Activated naive CD8-positive, alpha-beta T cell treated with anti-CD3 and anti-CD28 coated beads, Interleukin-2, amount 10 ng/mL, durations not matched to agents 7 days and 5 days (primary cell): ENCODE data around the gene IPO11. TPM values are rescaled to one million over a fixed set of nuclear protein-coding genes. Genes with fewer than 3 reads are reported as not detected.

ENCODE experiments used
- ATAC-seq: fragments of 150-1000 bp; cut with Tn5 transposase; one replicate; pipeline ENCODE4 v1.10.0; 2021; ENCODE audit warnings: low read depth, moderate library complexity
- POLR2A ChIA-PET: fragments of 350-600 bp; sonication (Branson Sonifier 250); formaldehyde crosslinking; loops from one replicate; lab custom pipeline; 2021; ENCODE audit warnings: antibody characterized with exemption; lab: Charles Lee
- DNase-seq: peaks from one replicate; pipeline ENCODE4 v3.0.0; 2021
- H3K27ac Mint-ChIP-seq: one replicate; pipeline ENCODE4 v1.8.0; 2022; ENCODE audit warnings: mild to moderate bottlenecking, mixed read lengths
- H3K27me3 Mint-ChIP-seq: one replicate; pipeline ENCODE4 v1.8.0; 2022; ENCODE audit warnings: mild to moderate bottlenecking, moderate library complexity, mixed read lengths
- H3K36me3 Mint-ChIP-seq: one replicate; pipeline ENCODE4 v1.8.0; 2021; ENCODE audit warnings: mild to moderate bottlenecking, mixed read lengths
- H3K4me1 Mint-ChIP-seq: one replicate; pipeline ENCODE4 v1.8.0; 2021; ENCODE audit warnings: mixed read lengths
- H3K4me3 Mint-ChIP-seq: one replicate; pipeline ENCODE4 v1.8.0; 2022; ENCODE audit warnings: mild to moderate bottlenecking, moderate library complexity, mixed read lengths
- H3K9me3 Mint-ChIP-seq: one replicate; pipeline ENCODE4 v1.8.0; 2021; ENCODE audit warnings: mixed read lengths
- total RNA-seq, 2 experiments: library from RNA; stranded (reverse); gene quantifications; one replicate each; pipeline ENCODE4 v1.2.3, GENCODE V29; 2021

The IPO11 gene
- total RNA-seq, 2 experiments from 2014 or later, result 26.5 to 26.6 TPM

DNA sequence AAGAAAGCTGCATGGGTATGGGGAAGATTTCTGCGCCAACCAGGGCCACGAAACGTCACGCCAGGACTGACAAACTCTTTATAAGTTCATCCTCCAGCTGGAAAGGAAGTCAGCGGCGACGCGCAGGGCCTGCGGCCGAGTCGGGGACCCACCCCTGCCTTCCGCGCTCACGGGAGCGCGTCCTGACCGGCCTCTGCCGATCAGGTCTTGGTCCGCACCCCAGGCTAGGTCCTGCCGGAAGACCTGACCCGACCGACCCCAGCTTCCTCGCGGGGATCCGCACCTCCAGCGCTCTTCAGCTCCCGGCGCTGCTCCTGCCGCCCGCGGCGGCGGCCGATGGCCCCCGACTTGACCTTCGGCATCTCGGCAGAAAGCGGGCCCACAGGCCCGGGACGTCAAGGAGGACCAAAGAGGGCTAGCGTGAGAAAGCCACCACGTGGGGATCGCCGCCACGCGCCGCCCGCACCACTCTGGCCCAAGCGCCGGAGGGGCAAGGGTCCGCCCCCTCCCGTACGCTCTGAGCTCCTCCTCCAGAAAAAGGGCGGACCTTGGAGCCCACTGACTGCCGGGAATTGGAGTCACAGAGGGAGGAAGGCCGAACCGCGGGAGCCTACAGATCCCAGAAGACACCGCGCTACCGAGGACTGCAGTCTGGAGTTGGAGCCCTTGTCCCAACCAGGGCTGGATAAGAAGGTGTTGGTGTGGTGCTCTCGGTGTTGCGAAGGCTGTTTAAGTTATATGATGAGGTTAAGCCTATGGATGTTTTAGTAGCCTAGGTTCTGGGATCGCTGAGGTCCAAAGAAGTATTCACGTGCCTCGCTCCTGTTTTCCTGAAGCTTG is 8.9 kb upstream of the IPO11 start, which contains the start of gene DIMT1:
TSS of gene DIMT1 (minus strand) at position 495 of the 840 bp plus-strand sequence. CDS start at position 362, 133 bp downstream.
- no peaks in the 10 kb centered on the region for H3K27me3 Mint-ChIP-seq
- H3K27ac Mint-ChIP-seq, result peak within 1 kb of the TSS; percentile 95
- POLR2A ChIA-PET, result interaction anchor here (0.6 to 4.0 kb wide), 13 partner anchors 9 to 1240 kb away, joined by 3 to 55 read pairs (median 4); partner anchors contain the start of genes IPO11 and KIF2A
- H3K4me3 Mint-ChIP-seq, result peak within 1 kb of the TSS; percentile 92
- ATAC-seq (peak; percentile 94), DNase-seq (peak; percentile 91)
- peaks cover 24% of the 10 kb centered on the region for H3K4me1 Mint-ChIP-seq
- no peaks in the 10 kb centered on the region for H3K9me3 Mint-ChIP-seq
- peaks cover 16% of the 10 kb centered on the region for H3K36me3 Mint-ChIP-seq

- DNase-seq (no peak), ATAC-seq (no peak)
- H3K27ac Mint-ChIP-seq, result peak overlapping the region; percentile 88
- peaks cover 17% of the 10 kb centered on the region for H3K4me1 Mint-ChIP-seq
- H3K27me3 Mint-ChIP-seq, result peaks cover 8% of the 10 kb centered on the region
- H3K9me3 Mint-ChIP-seq, result no peaks in the 10 kb centered on the region
- H3K4me3 Mint-ChIP-seq, result peak overlapping the region; percentile 86
- POLR2A ChIA-PET, result interaction anchor here (0.5 to 2.8 kb wide), 2 partner anchors 10 to 158 kb away, joined by 4 to 55 read pairs; partner anchors contain the start of gene DIMT1
- H3K36me3 Mint-ChIP-seq, result peaks cover 2% of the 10 kb centered on the region
Observed at GRCh38 chr5:62413711-62414110, 1.1 kb downstream of the IPO11 start.

DNA sequence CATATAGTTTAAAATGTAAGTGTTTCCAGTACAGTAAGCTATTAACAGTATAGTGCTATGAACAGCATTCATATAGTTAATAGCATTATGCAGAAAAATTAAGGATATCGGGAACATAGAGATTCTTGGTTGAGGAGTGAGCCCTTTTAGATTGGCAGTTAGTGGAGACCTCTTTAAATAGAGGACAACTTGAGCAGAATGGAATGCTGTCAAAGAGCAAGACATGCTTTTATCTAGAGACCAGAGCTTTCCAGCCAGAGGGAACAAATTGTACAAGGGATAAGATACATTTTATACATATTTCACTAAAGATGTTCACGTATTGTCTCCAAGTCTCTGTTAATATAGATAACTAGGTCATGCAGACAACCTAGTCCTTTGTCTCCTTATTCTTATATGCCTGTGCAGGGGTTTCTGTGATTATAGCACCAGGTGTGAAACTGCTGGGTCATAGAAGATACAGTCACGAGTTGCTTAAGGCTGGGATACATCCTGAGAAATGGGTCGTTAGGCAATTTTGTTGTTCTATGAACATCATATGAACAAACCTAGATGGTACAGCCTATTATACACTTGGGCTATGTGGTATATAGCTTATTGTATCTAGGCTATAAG is 6.0 kb downstream of the IPO11 start:
- POLR2A ChIA-PET, result no interaction called here
- Mint-ChIP-seq H3K4me3 (no peak overlapping the region), H3K27ac (no peak overlapping the region), H3K4me1 (peaks cover 12% of the 10 kb centered on the region), H3K36me3 (peaks cover 8% of the 10 kb centered on the region), H3K9me3 (no peaks in the 10 kb centered on the region), H3K27me3 (no peaks in the 10 kb centered on the region)
- DNase-seq (no peak), ATAC-seq (no peak)

DNA sequence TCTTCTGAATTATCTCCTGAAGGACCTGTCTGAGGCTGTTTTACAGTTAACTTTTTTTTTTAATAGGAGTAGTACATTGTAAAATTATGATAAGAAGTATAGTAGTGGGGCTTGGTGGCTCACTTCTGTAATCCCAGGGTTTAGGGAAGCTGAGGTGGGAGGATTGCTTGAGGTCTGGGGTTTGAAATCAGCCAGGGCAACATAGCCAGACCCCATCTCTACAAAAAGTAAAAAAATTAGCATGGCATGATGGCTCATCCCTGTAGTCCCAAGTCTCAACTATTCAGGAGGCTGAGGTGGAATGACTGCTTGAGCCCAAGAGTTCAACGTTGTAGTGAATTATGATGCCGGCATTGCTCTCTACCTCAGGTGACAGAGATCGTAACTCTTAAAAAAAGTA is 7.0 kb downstream of the IPO11 start:
- Mint-ChIP-seq H3K36me3 (peaks cover 9% of the 10 kb centered on the region), H3K4me1 (peaks cover 7% of the 10 kb centered on the region), H3K9me3 (no peaks in the 10 kb centered on the region), H3K27me3 (no peaks in the 10 kb centered on the region), H3K27ac (no peak overlapping the region), H3K4me3 (no peak overlapping the region)
- POLR2A ChIA-PET, result interaction anchor here (0.6 kb wide), 1 partner anchor 80 kb away, joined by 3 read pairs; no protein-coding TSS in a partner anchor
- DNase-seq, result no peak
- no peak for ATAC-seq

- POLR2A ChIA-PET, result no interaction called here
- no peaks in the 10 kb centered on the region for H3K9me3 Mint-ChIP-seq
- no peak overlapping the region for H3K27ac Mint-ChIP-seq
- no peak for ATAC-seq
- H3K36me3 Mint-ChIP-seq, result peaks cover 13% of the 10 kb centered on the region
- no peak for DNase-seq
- H3K27me3 Mint-ChIP-seq, result no peaks in the 10 kb centered on the region
- H3K4me1 Mint-ChIP-seq, result peaks cover 6% of the 10 kb centered on the region
- no peak overlapping the region for H3K4me3 Mint-ChIP-seq
Observed at GRCh38 chr5:62421414-62421813, 8.9 kb downstream of the IPO11 start.

DNA sequence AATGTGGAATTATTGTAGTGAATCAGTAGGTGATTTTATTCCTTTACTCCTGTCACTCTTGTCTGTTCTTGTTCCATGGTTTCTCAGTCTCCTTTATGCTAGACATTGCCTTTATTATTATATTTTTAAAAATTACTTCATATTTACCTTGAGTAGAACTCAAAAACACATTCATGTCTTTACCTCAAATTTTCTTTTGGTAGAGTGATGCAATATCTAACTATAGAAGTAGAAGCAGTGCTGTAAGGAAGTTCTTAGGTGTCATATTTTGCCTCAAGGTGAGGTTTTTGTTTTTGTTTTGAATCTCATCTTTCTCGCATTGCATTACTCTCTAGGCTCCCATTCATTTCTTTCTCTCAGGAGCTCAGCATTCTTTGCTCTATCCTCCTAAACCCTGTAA is 12.2 kb downstream of the IPO11 start:
- Mint-ChIP-seq H3K4me1 (peaks cover 6% of the 10 kb centered on the region), H3K36me3 (peaks cover 10% of the 10 kb centered on the region), H3K27me3 (no peaks in the 10 kb centered on the region), H3K4me3 (no peak overlapping the region), H3K9me3 (no peaks in the 10 kb centered on the region), H3K27ac (no peak overlapping the region)
- ATAC-seq (no peak), DNase-seq (no peak)
- POLR2A ChIA-PET, result no interaction called here

GRCh38 chr5:62431735-62432620 is 19.4 kb downstream of the IPO11 start:
- no peak for ATAC-seq
- POLR2A ChIA-PET, result no interaction called here
- Mint-ChIP-seq H3K9me3 (no peaks in the 10 kb centered on the region), H3K27me3 (no peaks in the 10 kb centered on the region), H3K4me1 (peaks cover 3% of the 10 kb centered on the region), H3K27ac (no peak overlapping the region), H3K36me3 (no peaks in the 10 kb centered on the region), H3K4me3 (no peak overlapping the region)
- DNase-seq, result no peak

- DNase-seq (no peak), ATAC-seq (no peak)
- Mint-ChIP-seq H3K4me3 (no peak overlapping the region), H3K27ac (no peak overlapping the region), H3K36me3 (no peaks in the 10 kb centered on the region), H3K9me3 (no peaks in the 10 kb centered on the region), H3K27me3 (no peaks in the 10 kb centered on the region), H3K4me1 (peaks cover 3% of the 10 kb centered on the region)
- POLR2A ChIA-PET, result no interaction called here
Observed at GRCh38 chr5:62432621-62433064, 20.1 kb downstream of the IPO11 start.

DNA sequence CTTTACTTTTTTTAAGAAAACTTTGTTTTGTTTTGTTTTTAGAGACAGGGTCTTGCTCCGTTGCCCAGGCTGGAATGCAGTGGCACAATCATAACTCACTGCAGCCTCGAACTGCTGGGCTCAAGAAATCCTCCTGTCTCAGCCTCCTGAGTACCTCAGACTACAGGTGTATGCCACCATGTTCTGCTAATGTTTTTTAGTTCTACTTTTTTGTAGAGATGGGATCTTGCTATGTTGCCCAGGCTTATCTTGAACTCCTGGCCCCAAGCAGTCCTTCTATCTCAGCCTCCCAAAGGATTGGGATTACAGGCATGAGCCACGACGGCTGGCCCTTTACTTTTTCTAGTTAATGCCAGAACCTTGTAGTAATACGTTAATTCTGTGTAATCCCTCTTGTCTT is 36.0 kb downstream of the IPO11 start:
- POLR2A ChIA-PET, result no interaction called here
- DNase-seq (no peak), ATAC-seq (no peak)
- Mint-ChIP-seq H3K27me3 (no peaks in the 10 kb centered on the region), H3K4me3 (no peak overlapping the region), H3K9me3 (no peaks in the 10 kb centered on the region), H3K4me1 (peaks cover 1% of the 10 kb centered on the region), H3K36me3 (peaks cover 3% of the 10 kb centered on the region), H3K27ac (no peak overlapping the region)

GRCh38 chr5:62450259-62450658 is 37.7 kb downstream of the IPO11 start:
- H3K9me3 Mint-ChIP-seq, result no peaks in the 10 kb centered on the region
- POLR2A ChIA-PET, result no interaction called here
- no peak overlapping the region for H3K4me3 Mint-ChIP-seq
- peaks cover 3% of the 10 kb centered on the region for H3K36me3 Mint-ChIP-seq
- H3K27me3 Mint-ChIP-seq, result no peaks in the 10 kb centered on the region
- no peak for ATAC-seq
- H3K27ac Mint-ChIP-seq, result no peak overlapping the region
- no peak for DNase-seq
- peaks cover 1% of the 10 kb centered on the region for H3K4me1 Mint-ChIP-seq

DNA sequence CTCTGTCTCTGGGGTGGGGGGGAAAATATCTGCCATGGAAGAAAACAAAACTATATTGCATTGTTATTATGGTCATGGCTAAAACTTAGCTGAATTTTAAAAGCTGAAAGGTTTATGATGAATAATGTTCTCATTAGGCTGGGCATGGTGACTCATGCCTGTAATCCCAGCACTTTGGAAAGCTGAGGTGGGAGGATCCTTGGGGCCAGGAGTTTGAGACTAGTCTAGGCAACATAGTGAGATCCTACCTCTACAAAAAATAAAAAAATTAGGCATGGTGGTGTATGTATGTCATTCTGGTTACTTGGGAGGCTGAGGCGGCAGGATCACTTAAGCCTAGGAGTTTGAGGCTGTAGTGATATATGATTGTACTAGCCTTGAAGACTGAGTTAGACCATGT is 44.5 kb downstream of the IPO11 start:
- POLR2A ChIA-PET, result no interaction called here
- no peak for DNase-seq
- Mint-ChIP-seq H3K27ac (no peak overlapping the region), H3K27me3 (no peaks in the 10 kb centered on the region), H3K4me1 (no peaks in the 10 kb centered on the region), H3K36me3 (peaks cover 3% of the 10 kb centered on the region), H3K9me3 (no peaks in the 10 kb centered on the region), H3K4me3 (no peak overlapping the region)
- ATAC-seq, result no peak

DNA sequence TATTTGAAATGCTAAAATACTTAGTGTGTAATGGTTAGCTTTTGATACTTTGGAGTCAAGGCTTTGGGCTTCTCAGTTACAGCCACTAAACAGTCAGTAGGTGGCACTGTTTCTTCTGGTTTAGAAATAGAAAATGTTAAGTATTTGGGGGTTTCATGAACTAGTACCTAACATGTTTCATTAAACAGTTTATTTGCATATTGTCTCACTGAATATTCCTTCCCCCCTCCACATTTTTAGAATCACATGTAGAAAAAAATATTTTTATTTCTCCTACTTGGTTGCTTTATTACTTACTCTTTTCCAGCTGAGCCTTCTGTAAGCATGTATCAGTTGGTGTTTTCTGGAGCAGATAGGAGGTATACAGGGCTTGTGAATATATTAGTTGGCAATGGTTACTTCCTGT is 48.0 kb downstream of the IPO11 start:
- DNase-seq (no peak), ATAC-seq (no peak)
- POLR2A ChIA-PET, result no interaction called here

DNA sequence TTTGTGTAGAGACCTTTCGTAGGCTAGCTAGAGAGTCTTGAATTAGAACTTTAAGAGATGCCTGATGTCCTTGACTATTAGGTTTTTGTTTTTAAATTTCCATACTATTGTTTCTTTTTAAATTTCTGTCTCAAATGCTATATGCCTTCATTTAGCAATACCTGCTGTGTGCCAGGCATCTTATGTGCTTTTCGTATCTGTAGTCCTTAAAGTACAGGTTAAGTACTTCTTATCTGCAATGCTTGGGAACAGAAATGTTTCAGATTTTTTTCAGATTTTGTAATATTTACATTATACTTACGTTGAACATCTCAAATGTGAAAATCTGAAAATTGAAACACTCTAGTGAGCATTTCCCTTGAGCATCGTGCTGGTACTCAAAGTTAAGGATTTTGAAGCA is 49.0 kb downstream of the IPO11 start:
- H3K4me3 Mint-ChIP-seq, result no peak overlapping the region
- DNase-seq (no peak), ATAC-seq (no peak)
- H3K27ac Mint-ChIP-seq, result no peak overlapping the region
- POLR2A ChIA-PET, result no interaction called here
- peaks cover 2% of the 10 kb centered on the region for H3K4me1 Mint-ChIP-seq
- no peaks in the 10 kb centered on the region for H3K9me3 Mint-ChIP-seq
- no peaks in the 10 kb centered on the region for H3K27me3 Mint-ChIP-seq
- H3K36me3 Mint-ChIP-seq, result no peaks in the 10 kb centered on the region

More for the DNA sequence above, 48.0 kb downstream of the IPO11 start:
- H3K4me1 Mint-ChIP-seq, result peaks cover 2% of the 10 kb centered on the region
- H3K27ac Mint-ChIP-seq, result no peak overlapping the region
- no peaks in the 10 kb centered on the region for H3K27me3 Mint-ChIP-seq
- no peaks in the 10 kb centered on the region for H3K36me3 Mint-ChIP-seq
- H3K9me3 Mint-ChIP-seq, result no peaks in the 10 kb centered on the region
- no peak overlapping the region for H3K4me3 Mint-ChIP-seq
